GM10248 (cell line): ENCODE measurements around the gene TBC1D25.

Source experiments
- CTCF ChIA-PET: fragments of 300-600 bp; sonication (Branson Sonifier 250); formaldehyde crosslinking; extraction: SDS; loops from one replicate; lab custom pipeline; 2021; ENCODE audit warnings: antibody characterized with exemption; lab: Yijun Ruan, JAX
- POLR2A ChIA-PET: fragments of 350-650 bp; sonication (Branson Sonifier 250); formaldehyde crosslinking; extraction: SDS; loops from one replicate; lab custom pipeline; 2020; ENCODE audit warnings: antibody characterized with exemption; lab: Yijun Ruan, JAX
- DNase-seq: peaks from one replicate; pipeline ENCODE4 v3.0.0; 2012; ENCODE audit errors: extremely low spot score
- CTCF ChIP-seq: IDR thresholded peaks from 2 replicates; pipeline ENCODE4 v1.5.1; 2012; ENCODE audit warnings: mild to moderate bottlenecking, low read depth; ENCODE audit errors: extremely low read depth, missing control alignments, control extremely low read depth

TBC1D25 gene

GRCh38 chrX:48496660-48497059 lies 42.9 kb upstream of the TBC1D25 start:
- no peak for DNase-seq
- ChIA-PET CTCF (no interaction called here), POLR2A (no interaction called here)
- no peak for TF ChIP-seq CTCF

GRCh38 chrX:48497871-48498270 lies 41.6 kb upstream of the TBC1D25 start:
- no peak for DNase-seq
- CTCF ChIA-PET: no interaction called here
- POLR2A ChIA-PET: no interaction called here
- no peak for TF ChIP-seq CTCF

- POLR2A ChIA-PET: no interaction called here
- DNase-seq: no peak
- CTCF ChIA-PET: no interaction called here
- TF ChIP-seq CTCF: no peak
Measured at GRCh38 chrX:48498374-48498809, 41.1 kb upstream of the TBC1D25 start.

GRCh38 chrX:48504261-48504660 lies 35.3 kb upstream of the TBC1D25 start:
- TF ChIP-seq CTCF: no peak
- no peak for DNase-seq
- ChIA-PET CTCF (no interaction called here), POLR2A (no interaction called here)

DNA sequence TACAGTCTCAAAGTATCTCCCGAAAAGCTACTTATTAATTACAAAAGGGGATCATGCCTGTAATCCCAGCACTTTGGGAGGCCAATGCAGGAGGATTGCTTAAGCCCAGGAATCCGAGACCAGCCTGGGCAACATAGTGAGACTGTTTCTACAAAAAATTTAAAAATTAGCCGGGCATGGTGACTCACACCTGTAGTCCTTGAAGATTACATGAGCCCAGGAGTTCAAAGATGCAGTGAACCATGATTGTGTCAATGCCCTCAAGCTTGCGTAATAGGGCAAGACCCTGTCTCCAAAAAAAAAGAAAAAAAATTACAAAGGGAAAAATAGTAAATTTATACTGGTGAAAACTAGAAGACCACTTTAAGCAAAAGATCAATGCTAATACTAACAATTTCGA lies 34.0 kb upstream of the TBC1D25 start:
- no peak for DNase-seq
- ChIA-PET POLR2A (no interaction called here), CTCF (no interaction called here)
- TF ChIP-seq CTCF: no peak

- TF ChIP-seq CTCF: no peak
- CTCF ChIA-PET: no interaction called here
- POLR2A ChIA-PET: no interaction called here
- DNase-seq: no peak
Measured at GRCh38 chrX:48507246-48507645, 32.3 kb upstream of the TBC1D25 start.
